Endothelial cell of umbilical vein (primary cell): ENCODE data around the gene SLC47A2. TPM values are rescaled to one million over a fixed set of nuclear protein-coding genes. Genes with fewer than 3 reads are reported as not detected.

Source experiments
- BruUV-seq: library from RNA; stranded (reverse); fragments of 400-500 nt; replicated peaks from 2 replicates; lab custom pipeline; 2021; lab: Mats Ljungman, UMichigan
- CTCF ChIA-PET: fragments of 300-600, 350-600 bp; sonication (Branson Sonifier 250); formaldehyde crosslinking; loops from one replicate; lab custom pipeline; 2021; ENCODE audit warnings: antibody characterized with exemption, inconsistent platforms; lab: Charles Lee
- POLR2A ChIA-PET: fragments of 300-600, 350-600 bp; sonication (Branson Sonifier 250); formaldehyde crosslinking; loops from one replicate; lab custom pipeline; 2021; ENCODE audit warnings: antibody characterized with exemption, inconsistent platforms; lab: Charles Lee
- DNase-seq: peaks from one replicate; pipeline ENCODE4 v3.0.0-alpha.2; 2011; ENCODE audit warnings: low read depth, low spot score
- FAIRE-seq: peaks from 2 replicates; lab custom pipeline; 2011; peaks lifted over from hg19 to GRCh38; lab: Jason Lieb, UNC
- H2AFZ ChIP-seq: 2 replicates; pipeline ENCODE4 v1.6.0; 2012; ENCODE audit warnings: low read depth, low read length, control low read depth, inconsistent platforms
- H3K27ac ChIP-seq: 2 replicates; pipeline ENCODE4 v1.5.1; 2011; ENCODE audit warnings: low read depth, mild to moderate bottlenecking, control low read depth, low read length, moderate library complexity; ENCODE audit not compliant: insufficient read depth
- H3K27me3 ChIP-seq, 2 experiments: 2 replicates each; pipeline versions ENCODE4 v1.6.0 to v1.6.1; 2011; ENCODE audit warnings: low read length in 2 of 2, mixed read lengths in 1 of 2; ENCODE audit not compliant: control insufficient read depth in 2 of 2, insufficient read depth in 2 of 2
- H3K36me3 ChIP-seq, 2 experiments: 2 replicates in 1 of 2; 3 replicates in 1 of 2; pipeline ENCODE4 v1.5.1; 2011; ENCODE audit warnings: low read length in 2 of 2, mild to moderate bottlenecking in 1 of 2, moderate library complexity in 1 of 2; ENCODE audit not compliant: control insufficient read depth in 2 of 2, insufficient read depth in 2 of 2; ENCODE audit errors: extremely low read depth in 1 of 2
- H3K4me1 ChIP-seq: 3 replicates; pipeline ENCODE4 v1.5.1; 2011; ENCODE audit warnings: mild to moderate bottlenecking, low read length; ENCODE audit not compliant: control insufficient read depth, insufficient read depth; ENCODE audit errors: extremely low read depth
- H3K4me2 ChIP-seq: 2 replicates; pipeline ENCODE4 v1.6.1; 2011; ENCODE audit warnings: low read length, control low read depth, mixed read lengths; ENCODE audit not compliant: insufficient read depth
- H3K4me3 ChIP-seq, 3 experiments: fragments of 200-600 bp in 1 of 3; sonication (generic), shearing (Covaris generic) in 1 of 3; replicated peaks in 1 of 3; 2 replicates each; pipeline ENCODE4 v1.5.1; 2011 to 2016; ENCODE audit warnings: control low read depth in 3 of 3, low read length in 3 of 3, mild to moderate bottlenecking in 2 of 3, inconsistent platforms in 1 of 3, low read depth in 1 of 3, moderate library complexity in 1 of 3; ENCODE audit not compliant: insufficient read depth in 1 of 3
- H3K79me2 ChIP-seq: 2 replicates; pipeline ENCODE4 v1.6.0; 2012; ENCODE audit warnings: low read length, inconsistent platforms; ENCODE audit not compliant: control insufficient read depth, insufficient read depth
- H3K9ac ChIP-seq: replicated peaks from 2 replicates; pipeline ENCODE3; 2011; ENCODE audit warnings: low read length, control low read depth; ENCODE audit not compliant: insufficient read depth; ENCODE audit errors: extremely low read depth
- H3K9me1 ChIP-seq: replicated peaks from 3 replicates; pipeline ENCODE4 v1.6.0; 2011; ENCODE audit warnings: mild to moderate bottlenecking, low read length; ENCODE audit not compliant: control insufficient read depth, insufficient read depth; ENCODE audit errors: extremely low read depth
- H3K9me3 ChIP-seq: replicated peaks from 2 replicates; pipeline ENCODE4 v1.5.1; 2012; ENCODE audit warnings: low read length, inconsistent platforms; ENCODE audit not compliant: control insufficient read depth, insufficient read depth
- H4K20me1 ChIP-seq: replicated peaks from 2 replicates; pipeline ENCODE3; 2011; ENCODE audit warnings: mild to moderate bottlenecking, low read length; ENCODE audit not compliant: control insufficient read depth, insufficient read depth; ENCODE audit errors: extremely low read depth
- EZH2 ChIP-seq: IDR thresholded peaks from 2 replicates; pipeline ENCODE4 v1.6.1; 2012; ENCODE audit warnings: borderline replicate concordance, low read depth, mild to moderate bottlenecking, moderate library complexity, low read length, inconsistent platforms; ENCODE audit not compliant: severe bottlenecking
- FOS ChIP-seq: IDR thresholded peaks from 2 replicates; pipeline ENCODE4 v1.6.1; 2011; ENCODE audit warnings: mild to moderate bottlenecking, low read length, moderate library complexity, borderline replicate concordance; ENCODE audit not compliant: insufficient read depth
- JUN ChIP-seq: IDR thresholded peaks from 2 replicates; pipeline ENCODE4 v1.6.1; 2011; ENCODE audit warnings: borderline replicate concordance, low read depth; ENCODE audit not compliant: insufficient read length, insufficient read depth
- dilution Hi-C: fragments of 300-500 bp; cut with MboI; formaldehyde crosslinking; loops from one replicate; pipeline ENCODE4 v1.15.0; 2019; ENCODE audit warnings: low sequenced_read_pairs; ENCODE audit not compliant: extremely low pct_ligation_motif_present
- intact Hi-C: fragments of 100-400 bp; cut with micrococcal nuclease; formaldehyde crosslinking; loops from one replicate; pipeline ENCODE4 v1.10.0; 2022
- polyA plus RNA-seq, 4 experiments: library from polyadenylated mRNA; depleted of rRNA in 3 of 4; stranded (reverse) in 3 of 4; unstranded in 1 of 4; fragments of >200 nt; gene quantifications; 2 replicates each; pipeline versions ENCODE4 v1.2.1 to v1.2.3, GENCODE V29; 2011 to 2012; ENCODE audit warnings: missing spikeins in 1 of 4
- total RNA-seq: library from RNA; stranded (reverse); gene quantifications from 2 replicates; pipeline ENCODE4 v1.2.3, GENCODE V29; 2021
- TF ChIP-seq, protein P1 (sequence below), 2 donors: IDR thresholded peaks; 1 replicate in 1 of 2; 2 replicates in 1 of 2; pipeline ENCODE4 v1.5.1; 2011; ENCODE audit warnings: low read length in 2 of 2, mild to moderate bottlenecking in 2 of 2, moderate library complexity in 2 of 2, control low read depth in 1 of 2, inconsistent platforms in 1 of 2, low read depth in 1 of 2; ENCODE audit not compliant: insufficient read depth in 1 of 2; ENCODE audit errors: extremely low read depth in 1 of 2
- TF ChIP-seq, protein P2 (sequence below): IDR thresholded peaks from 2 replicates; pipeline ENCODE4 v1.6.1; 2011; ENCODE audit not compliant: insufficient read depth, insufficient read length

The SLC47A2 gene
- total and polyA plus RNA-seq, 2 donors (not counting 3 experiments of a cell fraction or from before 2014, with no cell fraction given) = not detected

DNA sequence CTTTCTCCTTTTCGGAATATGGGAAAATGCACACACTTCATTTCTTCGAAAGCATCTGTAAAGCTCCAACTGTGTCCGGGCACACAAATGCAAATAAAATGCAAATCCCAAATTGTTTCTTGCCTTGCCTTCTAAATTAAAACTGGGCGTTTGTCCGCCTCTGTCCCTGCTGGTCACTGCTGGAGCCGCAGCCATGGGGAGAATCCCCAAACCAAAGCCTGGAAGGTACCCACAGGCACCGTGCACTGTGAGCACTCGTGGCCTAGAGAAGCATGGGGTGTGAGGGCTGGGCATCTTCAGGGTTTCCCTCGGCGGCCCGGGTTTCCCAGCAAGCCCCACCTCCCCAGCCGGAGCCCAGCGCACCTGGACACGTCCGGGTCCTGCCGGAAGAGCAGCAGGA, 2.9 kb downstream of the SLC47A2 start:
- intact Hi-C loops = no loop called here
- no peaks in the 10 kb centered on the region for H3K4me1 ChIP-seq
- H3K4me2 ChIP-seq = no peak overlapping the region
- ChIA-PET POLR2A (no interaction called here), CTCF (interaction anchor here (1.3 kb wide), 1 partner anchor 11 kb away, joined by 4 read pairs; no protein-coding TSS in a partner anchor)
- no peak overlapping the region for H3K4me3 ChIP-seq
- no peaks in the 10 kb centered on the region for H3K27me3 ChIP-seq
- no peak overlapping the region for H3K9ac ChIP-seq
- DNase-seq (no peak), FAIRE-seq (no peak)
- no peaks in the 10 kb centered on the region for H3K9me1 ChIP-seq
- TF ChIP-seq, protein P1, sequence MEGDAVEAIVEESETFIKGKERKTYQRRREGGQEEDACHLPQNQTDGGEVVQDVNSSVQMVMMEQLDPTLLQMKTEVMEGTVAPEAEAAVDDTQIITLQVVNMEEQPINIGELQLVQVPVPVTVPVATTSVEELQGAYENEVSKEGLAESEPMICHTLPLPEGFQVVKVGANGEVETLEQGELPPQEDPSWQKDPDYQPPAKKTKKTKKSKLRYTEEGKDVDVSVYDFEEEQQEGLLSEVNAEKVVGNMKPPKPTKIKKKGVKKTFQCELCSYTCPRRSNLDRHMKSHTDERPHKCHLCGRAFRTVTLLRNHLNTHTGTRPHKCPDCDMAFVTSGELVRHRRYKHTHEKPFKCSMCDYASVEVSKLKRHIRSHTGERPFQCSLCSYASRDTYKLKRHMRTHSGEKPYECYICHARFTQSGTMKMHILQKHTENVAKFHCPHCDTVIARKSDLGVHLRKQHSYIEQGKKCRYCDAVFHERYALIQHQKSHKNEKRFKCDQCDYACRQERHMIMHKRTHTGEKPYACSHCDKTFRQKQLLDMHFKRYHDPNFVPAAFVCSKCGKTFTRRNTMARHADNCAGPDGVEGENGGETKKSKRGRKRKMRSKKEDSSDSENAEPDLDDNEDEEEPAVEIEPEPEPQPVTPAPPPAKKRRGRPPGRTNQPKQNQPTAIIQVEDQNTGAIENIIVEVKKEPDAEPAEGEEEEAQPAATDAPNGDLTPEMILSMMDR (IDR thresholded peaks at IDR 0.05; ENCODE audit: extremely low read depth in 1 of 2, insufficient read depth in 1 of 2, low read depth in 1 of 2, low read length in 2 of 2) = peak in 1 of 2 donors; percentile 10
- no peak for TF ChIP-seq FOS
- H3K27ac ChIP-seq = no peak overlapping the region
- no peaks in the 10 kb centered on the region for H3K36me3 ChIP-seq
- dilution Hi-C loops = no loop called here
- no TSS peak for BruUV-seq
- H3K79me2 ChIP-seq = no peaks in the 10 kb centered on the region
- no peaks in the 10 kb centered on the region for H3K9me3 ChIP-seq
- no peaks in the 10 kb centered on the region for H4K20me1 ChIP-seq
- no peak overlapping the region for H2AFZ ChIP-seq

DNA sequence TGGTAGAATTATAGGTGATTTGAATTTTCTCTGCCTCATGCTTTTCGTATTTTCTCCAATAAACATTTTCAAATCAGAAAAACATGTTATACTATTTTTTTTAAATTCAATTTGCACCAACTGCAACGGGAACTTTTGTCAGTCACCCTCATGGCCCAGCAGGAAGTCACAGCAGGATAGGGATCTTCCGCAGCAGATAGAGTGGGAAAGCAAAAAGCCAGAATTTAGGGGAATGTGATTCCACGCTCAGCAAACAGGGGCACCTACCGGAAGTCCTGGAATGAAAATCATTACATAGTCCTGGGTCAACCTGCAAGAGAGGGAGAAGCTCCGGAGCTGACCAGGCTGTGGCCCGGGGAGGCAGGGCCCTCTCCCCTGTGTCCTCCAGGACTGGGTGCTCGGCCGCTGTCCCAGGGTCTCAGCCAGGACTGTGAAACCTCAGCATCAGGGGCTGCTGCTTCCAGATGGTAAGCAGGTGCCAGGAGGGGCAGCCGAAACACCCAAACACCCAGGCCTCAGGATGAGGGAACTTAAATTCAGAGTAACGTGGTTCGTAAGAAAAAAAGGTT, 3.9 kb downstream of the SLC47A2 start:
- no peak overlapping the region for H3K9ac ChIP-seq
- no peaks in the 10 kb centered on the region for H3K36me3 ChIP-seq
- no peak overlapping the region for H3K27ac ChIP-seq
- POLR2A ChIA-PET = no interaction called here
- intact Hi-C loops = no loop called here
- H2AFZ ChIP-seq = no peak overlapping the region
- H4K20me1 ChIP-seq = no peaks in the 10 kb centered on the region
- dilution Hi-C loops = no loop called here
- no peaks in the 10 kb centered on the region for H3K79me2 ChIP-seq
- FAIRE-seq (no peak), DNase-seq (no peak)
- no peaks in the 10 kb centered on the region for H3K9me3 ChIP-seq
- TF ChIP-seq JUN (no peak), EZH2 (no peak)
- TF ChIP-seq, protein P2, sequence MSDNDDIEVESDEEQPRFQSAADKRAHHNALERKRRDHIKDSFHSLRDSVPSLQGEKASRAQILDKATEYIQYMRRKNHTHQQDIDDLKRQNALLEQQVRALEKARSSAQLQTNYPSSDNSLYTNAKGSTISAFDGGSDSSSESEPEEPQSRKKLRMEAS = no peak
- H3K9me1 ChIP-seq = no peaks in the 10 kb centered on the region
- H3K4me1 ChIP-seq = no peaks in the 10 kb centered on the region
- no peak overlapping the region for H3K4me2 ChIP-seq
- BruUV-seq = no TSS peak
- no peaks in the 10 kb centered on the region for H3K27me3 ChIP-seq
- no peak overlapping the region for H3K4me3 ChIP-seq
- CTCF ChIA-PET = interaction anchor here (1.3 kb wide), 1 partner anchor 10 kb away, joined by 4 read pairs; no protein-coding TSS in a partner anchor
